ENCODE measurements around the gene FZD1. TPM values are rescaled to one million over a fixed set of nuclear protein-coding genes. Genes with fewer than 3 reads are reported as not detected.

Gene FZD1
- total and polyA plus RNA-seq, 2 of the 8 experiments (the other 6 are each of a cell fraction or from before 2014, with no cell fraction given), result 0.62 to 0.91 TPM

DNA sequence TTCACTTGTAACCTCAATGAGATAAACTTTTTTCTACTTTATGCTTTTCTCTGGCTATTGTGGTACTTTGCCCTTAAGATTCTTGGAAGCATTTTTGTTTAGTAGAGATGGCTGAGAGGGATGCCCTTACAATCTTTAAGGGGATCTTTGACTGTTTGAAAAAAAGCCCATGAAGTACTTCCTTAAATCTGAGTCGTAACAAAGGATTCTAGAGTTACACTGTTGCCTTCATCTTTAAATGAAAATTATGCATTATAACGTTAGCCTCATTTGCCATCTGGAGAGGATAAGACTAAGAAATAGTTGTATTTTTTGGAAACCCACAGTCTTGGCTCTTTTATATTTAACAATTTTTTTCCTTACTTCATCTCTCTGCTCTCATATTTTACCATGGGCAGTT, 37.8 kb upstream of the FZD1 start:
- H3K56ac ChIP-seq (replicated peaks; ENCODE audit: insufficient read length, low read depth, low read length), result no peak overlapping the region
- no peak overlapping the region for H2AFZ ChIP-seq (ENCODE audit: low read length)
- no peak overlapping the region for H2BK12ac ChIP-seq (ENCODE audit: low read depth, low read length)
- H2BK5ac ChIP-seq (ENCODE audit: low read depth, low read length), result no peak overlapping the region
- no peak overlapping the region for H2AK5ac ChIP-seq (ENCODE audit: low read depth, low read length)
- H4K8ac ChIP-seq (ENCODE audit: extremely low read depth, insufficient read depth, low read length), result no peak overlapping the region
- no peak overlapping the region for H2BK20ac ChIP-seq (ENCODE audit: low read length)
- no peak overlapping the region for H3K4me3 ChIP-seq (ENCODE audit: extremely low read depth in 1 of 4, insufficient read depth in 2 of 4, low read depth in 3 of 4, low read length in 4 of 4)
- FAIRE-seq, result no peak
- H3K23me2 ChIP-seq (ENCODE audit: low read depth, low read length), result no peaks in the 10 kb centered on the region
- no peak overlapping the region for H3K14ac ChIP-seq (ENCODE audit: insufficient read length)
- no peak overlapping the region for H4K91ac ChIP-seq (replicated peaks; ENCODE audit: insufficient read length, low read length)
- no peak overlapping the region for H4K5ac ChIP-seq (ENCODE audit: insufficient read length, low read depth, low read length)
- H3K4me1 ChIP-seq (replicated peaks in 1 of 4; ENCODE audit: control insufficient read depth in 3 of 4, insufficient read depth in 4 of 4, low read length in 3 of 4), result peaks cover 0 to 5% (median 0%) of the 10 kb centered on the region in 4 experiments; a peak in 1 of 7 replicates
- no peak overlapping the region for H2BK15ac ChIP-seq (ENCODE audit: low read length)
- H3K18ac ChIP-seq (ENCODE audit: extremely low read depth, low read length), result no peak overlapping the region
- H3K27me3 ChIP-seq (replicated peaks in 1 of 4; ENCODE audit: control insufficient read depth in 3 of 4, extremely low read depth in 1 of 4, insufficient read depth in 3 of 4, low read length in 3 of 4), result no peaks in the 10 kb centered on the region
- no peak overlapping the region for H3K9ac ChIP-seq (replicated peaks in 1 of 4; ENCODE audit: extremely low read depth in 1 of 4, low read depth in 3 of 4, low read length in 3 of 4)
- no peaks in the 10 kb centered on the region for H4K20me1 ChIP-seq (replicated peaks in 1 of 2; ENCODE audit: control insufficient read depth in 1 of 2, insufficient read depth in 2 of 2, low read length in 2 of 2)
- H3K9me3 ChIP-seq (ENCODE audit: insufficient read depth in 2 of 2, low read depth in 1 of 2, low read length in 1 of 2), result peaks cover 0 to 3% of the 10 kb centered on the region in 2 experiments; a peak in 1 of 4 replicates
- 81% methylated on average over 2 of the region's 2 CpGs; no CpG with 5 or more reads in 1 of the 2 experiments for WGBS, 2 experiments (ENCODE audit: extremely low coverage in 1 of 2, insufficient coverage in 1 of 2, insufficient read length in 1 of 2, insufficient replicate concordance in 2 of 2, low coverage in 1 of 2, low lambda C conversion rate in 2 of 2, missing lambda C conversion rate in 1 of 2)
- H3K79me2 ChIP-seq (ENCODE audit: control insufficient read depth in 1 of 2, insufficient read depth in 2 of 2, low read length in 2 of 2), result no peaks in the 10 kb centered on the region
- no peak for DNase-seq (ENCODE audit: low read depth in 1 of 2, low spot score in 2 of 2)
- TF ChIP-seq BCL11A (IDR thresholded peaks at IDR 0.05; ENCODE audit: low read depth in 2 of 2, low read length in 2 of 2), result no peak
- no peak for TF ChIP-seq RAD21 (IDR thresholded peaks at IDR 0.05 in 1 of 2, conservative IDR thresholded peaks at IDR 0.05 in 1 of 2; ENCODE audit: low read depth in 2 of 2, low read length in 2 of 2)
- no peak for TF ChIP-seq POLR2AphosphoS5 (IDR thresholded peaks at IDR 0.05; ENCODE audit: low read depth, low read length)
- no peak for TF ChIP-seq SP1 (IDR thresholded peaks at IDR 0.05; ENCODE audit: low read depth, low read length)
- TF ChIP-seq SIX5 (IDR thresholded peaks at IDR 0.05; ENCODE audit: low read depth, low read length), result no peak
- no peak for TF ChIP-seq TAF1 (IDR thresholded peaks at IDR 0.05; ENCODE audit: low read depth, low read length)
- TF ChIP-seq SIRT6 (IDR thresholded peaks at IDR 0.05; ENCODE audit: low read length), result no peak
- no peak for TF ChIP-seq SUZ12 (IDR thresholded peaks at IDR 0.05; ENCODE audit: low read length)
- TF ChIP-seq SRF (IDR thresholded peaks at IDR 0.05; ENCODE audit: low read depth, low read length), result no peak
- no peak overlapping the region for H3K4me2 ChIP-seq (ENCODE audit: insufficient read depth in 1 of 2, low read depth in 2 of 2, low read length in 2 of 2)
- POLR2A ChIA-PET (ENCODE audit: partially characterized antibody), result no interaction called here
- H3K4ac ChIP-seq (replicated peaks; ENCODE audit: insufficient read length, low read depth, low read length), result no peak overlapping the region
- no peak overlapping the region for H3K27ac ChIP-seq (ENCODE audit: low read depth, low read length)
- CTCF ChIA-PET (ENCODE audit: partially characterized antibody), result no interaction called here
- H3K79me1 ChIP-seq (ENCODE audit: low read depth, low read length), result no peaks in the 10 kb centered on the region
- no peak overlapping the region for H3K23ac ChIP-seq (ENCODE audit: insufficient read length)
- H3K36me3 ChIP-seq (ENCODE audit: control insufficient read depth in 2 of 4, insufficient read depth in 4 of 4, low read length in 3 of 4), result no peaks in the 10 kb centered on the region
- H2BK120ac ChIP-seq (replicated peaks; ENCODE audit: low read depth, low read length), result no peak overlapping the region
